ENCODE data around the gene ADGRL3.
"Not testable (repeated sequence)": the region's sequence is repeated elsewhere in the genome, so short reads cannot be mapped to it uniquely, and the experiment has no call there.

Gene ADGRL3

DNA sequence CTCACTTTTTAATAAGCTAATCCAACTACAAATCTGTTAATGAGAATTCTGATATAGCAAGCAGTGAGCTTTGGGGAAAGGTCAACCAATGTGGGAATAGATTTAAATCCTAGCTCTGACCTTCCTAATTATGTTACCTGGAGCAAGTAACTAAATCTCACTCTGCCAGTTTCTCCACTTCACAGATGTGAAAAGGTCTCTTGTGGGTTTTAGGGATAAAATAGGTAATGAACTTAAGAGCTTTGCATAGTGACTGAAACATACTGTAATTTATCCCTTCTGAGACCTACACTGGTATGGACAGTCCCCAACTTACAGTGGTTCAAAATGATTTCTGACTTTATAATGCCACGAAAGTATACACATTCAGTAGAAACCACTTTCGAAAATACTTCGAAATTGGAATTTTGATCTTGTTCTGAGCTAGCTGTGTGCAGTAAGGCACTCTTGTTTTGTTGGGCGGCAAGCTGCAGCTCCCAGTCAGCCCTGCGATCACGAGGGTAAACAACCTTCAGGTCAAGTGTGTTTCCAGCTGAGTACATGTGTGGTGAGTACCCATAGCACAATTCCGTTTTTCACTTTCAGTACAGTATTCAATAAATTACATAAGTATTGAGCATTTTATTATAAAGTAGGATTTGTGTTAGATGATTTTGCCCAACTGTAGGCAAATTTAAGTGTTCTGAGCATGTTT is 93.7 kb downstream of the ADGRL3 start:
- DNase-seq: no peak

DNA sequence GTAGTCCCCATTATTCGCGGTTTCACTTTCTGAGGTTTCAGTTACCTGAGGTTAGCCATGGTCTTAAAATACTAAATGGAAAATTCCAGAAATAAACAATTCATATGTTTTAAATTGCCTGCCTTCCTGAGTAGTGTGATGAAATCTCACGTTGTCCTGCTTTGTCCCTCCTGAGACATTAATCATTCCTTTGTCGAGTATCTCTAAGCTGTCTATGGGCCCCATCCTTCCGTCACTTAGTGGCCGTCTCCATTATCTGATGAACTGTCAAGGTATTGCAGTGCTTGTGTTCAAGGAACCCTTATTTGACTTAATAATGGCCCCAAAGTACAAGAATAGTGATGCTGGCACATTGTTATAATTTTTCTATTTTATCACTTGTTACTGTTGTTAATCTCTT is 94.8 kb downstream of the ADGRL3 start:
- DNase-seq: no peak

DNA sequence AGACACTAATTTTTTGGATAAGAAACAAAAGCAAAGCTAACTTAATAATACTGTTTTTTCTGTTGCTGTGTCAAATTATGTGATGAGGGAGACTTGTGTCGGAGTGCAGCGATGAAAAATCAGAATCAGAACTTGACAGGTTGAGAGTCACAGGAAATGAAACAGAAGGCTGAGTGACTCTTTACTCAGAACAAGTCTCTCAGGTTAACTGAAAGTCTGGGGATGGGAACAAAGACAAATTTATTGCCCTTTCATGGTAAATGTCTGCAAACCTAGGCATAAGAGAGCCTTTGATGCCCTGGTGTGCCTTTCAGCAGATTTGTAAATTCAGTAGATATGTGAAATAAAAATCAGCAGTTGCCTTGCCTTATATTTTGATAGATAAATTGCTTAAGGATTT is 96.0 kb downstream of the ADGRL3 start:
- no peak for DNase-seq

DNA sequence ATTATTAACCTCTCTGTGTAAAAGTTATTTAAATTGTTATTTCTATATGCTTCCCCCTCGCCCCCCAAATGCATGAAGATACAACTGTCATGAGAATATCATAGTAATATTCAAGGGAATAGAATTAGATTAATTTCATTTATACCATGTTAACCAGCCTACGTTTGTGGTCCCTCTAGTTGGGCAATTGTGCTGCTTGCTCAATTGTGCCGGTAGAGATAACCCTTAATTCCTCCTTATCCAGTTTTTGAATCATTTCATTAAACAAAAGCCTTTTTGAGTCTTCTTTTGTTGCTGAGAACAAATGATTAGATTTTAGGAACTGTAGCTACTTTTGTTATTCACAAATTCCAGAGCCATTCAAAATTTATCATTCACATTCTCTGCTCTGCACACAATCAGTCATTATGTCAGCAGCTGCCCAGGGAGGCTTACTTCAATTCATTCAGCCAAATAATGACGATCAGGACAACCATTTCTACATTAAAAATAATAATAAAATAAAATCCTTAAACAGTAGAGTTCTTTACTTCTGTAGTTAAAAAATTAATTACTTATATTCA is 98.1 kb downstream of the ADGRL3 start:
- no peak for DNase-seq

DNA sequence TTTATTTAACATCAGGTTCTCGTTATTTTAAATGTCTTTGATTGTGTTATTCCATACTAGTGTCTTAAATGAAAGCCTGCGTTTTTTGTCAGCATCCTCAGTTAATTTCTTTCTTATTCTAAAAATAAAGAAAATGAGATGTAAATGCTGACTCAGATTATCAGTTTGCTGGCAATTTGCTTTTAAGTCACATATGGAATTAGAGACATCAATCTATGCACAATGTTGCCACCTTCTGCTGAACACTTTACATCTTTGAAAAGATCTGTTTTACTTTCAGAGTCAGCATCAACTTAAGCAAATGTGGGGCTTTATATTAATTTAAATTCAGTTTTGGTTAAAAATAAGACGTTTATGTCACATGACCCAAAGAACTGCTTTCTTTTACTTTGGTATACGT is 99.2 kb downstream of the ADGRL3 start:
- DNase-seq: no peak

DNA sequence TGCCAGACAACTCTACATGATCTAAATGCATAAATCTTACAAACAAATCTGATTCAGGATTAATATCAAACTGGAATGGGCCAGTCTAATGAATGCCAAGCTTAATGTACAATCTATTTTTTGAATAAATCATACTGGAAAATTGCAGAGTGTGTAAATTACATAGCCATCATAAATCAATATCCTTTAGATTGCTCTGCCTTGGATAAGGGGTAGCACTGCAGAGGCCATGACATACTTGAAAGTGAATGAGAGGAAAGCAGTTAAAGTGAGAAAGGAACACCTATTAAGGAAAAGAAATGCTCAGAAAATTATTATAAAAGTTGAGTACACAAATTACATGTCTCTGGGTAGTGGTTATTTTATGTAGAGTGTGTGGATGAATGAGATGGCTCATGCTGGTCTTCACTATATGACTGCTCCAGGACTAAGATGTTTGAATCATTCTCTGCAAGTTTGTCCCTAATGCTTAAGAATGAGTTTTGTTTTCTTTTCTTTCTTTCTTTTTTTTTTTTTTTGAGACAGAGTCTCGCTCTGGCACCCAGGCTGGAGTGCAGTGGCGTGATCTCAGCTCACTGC is 100.2 kb downstream of the ADGRL3 start:
- no peak for DNase-seq

DNA sequence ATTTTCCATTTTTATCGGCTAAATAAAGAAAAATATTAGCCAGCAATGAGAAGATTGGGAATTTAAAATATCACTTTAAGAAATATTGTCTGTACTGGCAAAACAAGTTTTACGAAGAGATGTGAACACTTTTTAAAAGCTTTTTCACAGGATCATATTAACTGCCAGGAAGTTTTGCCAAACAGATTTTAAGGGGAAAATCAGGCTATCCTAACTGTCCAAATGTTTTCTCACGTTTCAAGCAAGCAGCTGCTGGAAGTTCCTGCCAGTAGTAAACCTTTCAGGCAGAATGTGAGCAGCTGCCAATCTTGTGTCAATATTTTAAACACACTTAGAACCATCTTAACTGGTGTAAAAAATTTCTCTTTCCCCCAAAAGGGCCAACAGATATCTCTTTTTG is 101.1 kb downstream of the ADGRL3 start:
- DNase-seq: no peak

DNA sequence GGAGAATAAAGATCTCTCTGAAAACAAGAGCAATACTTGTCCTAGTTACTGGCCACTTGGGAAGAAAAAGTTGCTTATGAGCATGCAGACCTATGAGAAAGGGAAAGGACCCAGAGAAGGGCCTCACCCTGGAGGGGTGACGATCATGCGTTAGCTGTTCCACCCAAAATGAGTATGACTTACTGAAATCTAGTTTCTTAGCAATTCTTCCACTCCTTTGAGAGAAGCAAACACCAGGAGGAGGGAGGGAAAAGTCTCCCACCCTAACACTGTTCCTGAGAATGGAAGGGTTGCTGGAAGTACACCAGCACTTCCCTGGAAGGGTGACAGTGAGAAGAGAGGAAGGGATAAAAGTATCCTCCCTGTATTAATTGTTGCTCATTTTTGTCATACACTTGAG is 107.9 kb downstream of the ADGRL3 start:
- DNase-seq: no peak

DNA sequence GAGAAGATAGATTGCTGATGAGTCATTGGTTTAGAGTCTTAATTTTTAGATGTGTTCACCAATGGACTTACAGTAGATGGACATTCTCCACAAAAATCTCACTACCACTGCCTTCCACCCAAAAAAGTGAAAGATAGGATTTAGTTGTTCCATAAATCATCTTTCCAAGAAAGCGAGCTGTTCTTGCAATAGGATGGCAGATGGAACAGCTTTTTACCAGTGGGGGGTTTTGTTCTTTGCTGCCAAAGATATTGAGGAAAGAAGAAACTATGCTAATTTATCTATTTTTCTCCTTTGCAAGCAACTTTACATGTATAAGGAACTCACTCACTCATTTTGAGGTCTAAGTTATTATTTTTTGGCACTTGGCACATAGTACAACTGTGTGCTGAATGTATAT is 109.5 kb downstream of the ADGRL3 start:
- no peak for DNase-seq

DNA sequence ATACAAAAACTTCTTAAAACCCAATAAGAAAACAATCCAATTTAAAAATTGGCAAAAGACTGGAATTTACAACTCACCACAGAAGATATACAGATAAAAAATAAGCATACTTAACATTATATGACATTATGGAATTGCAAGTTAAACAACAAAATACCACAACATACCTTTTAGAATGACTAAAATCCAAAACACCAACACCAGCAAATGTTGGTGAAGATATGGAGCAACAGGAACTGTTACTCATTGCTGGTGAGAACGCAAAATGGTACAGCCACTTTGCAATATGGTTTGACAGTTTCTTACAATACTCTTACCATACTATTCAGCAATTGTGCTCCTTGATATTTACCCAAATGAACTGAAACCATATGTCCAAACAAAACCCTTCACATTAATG is 112.4 kb downstream of the ADGRL3 start:
- DNase-seq: no peak

DNA sequence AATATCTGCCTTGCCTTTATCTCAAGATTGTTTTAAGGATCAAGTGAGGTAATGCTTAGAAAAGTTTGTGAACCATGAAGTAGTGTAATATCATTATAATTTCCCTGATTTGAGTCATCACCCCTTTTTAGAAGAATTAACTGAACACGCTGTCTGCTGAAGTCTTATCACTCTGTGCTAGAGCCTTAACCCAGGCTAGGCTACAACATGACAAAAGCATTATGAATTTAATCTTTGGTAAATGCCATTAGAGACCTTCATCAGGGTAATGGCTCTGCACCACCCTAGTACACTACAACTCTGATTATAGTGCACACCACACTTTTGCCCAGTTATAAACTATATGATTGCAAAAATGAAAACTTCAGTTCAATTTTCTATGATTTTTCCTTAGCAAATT is 118.3 kb downstream of the ADGRL3 start:
- no peak for DNase-seq

DNA sequence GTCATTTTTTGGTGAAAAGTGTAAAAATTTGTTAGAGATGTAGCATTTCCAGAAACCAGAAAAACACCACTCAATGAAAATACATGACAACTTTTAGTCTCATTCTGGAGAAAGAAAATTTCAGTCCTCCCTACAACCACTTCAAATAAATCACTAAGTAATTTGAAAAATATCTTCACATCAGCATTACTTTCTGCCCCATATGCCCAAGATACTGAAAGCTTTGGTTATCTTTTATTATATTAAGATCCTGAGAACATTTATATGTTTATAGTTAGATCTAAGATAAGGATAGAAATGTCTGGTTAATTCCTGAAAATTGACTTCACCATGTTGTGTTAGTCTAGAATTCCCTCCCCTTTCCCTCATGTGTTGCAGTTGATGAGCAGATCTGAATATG is 119.0 kb downstream of the ADGRL3 start:
- DNase-seq: no peak

DNA sequence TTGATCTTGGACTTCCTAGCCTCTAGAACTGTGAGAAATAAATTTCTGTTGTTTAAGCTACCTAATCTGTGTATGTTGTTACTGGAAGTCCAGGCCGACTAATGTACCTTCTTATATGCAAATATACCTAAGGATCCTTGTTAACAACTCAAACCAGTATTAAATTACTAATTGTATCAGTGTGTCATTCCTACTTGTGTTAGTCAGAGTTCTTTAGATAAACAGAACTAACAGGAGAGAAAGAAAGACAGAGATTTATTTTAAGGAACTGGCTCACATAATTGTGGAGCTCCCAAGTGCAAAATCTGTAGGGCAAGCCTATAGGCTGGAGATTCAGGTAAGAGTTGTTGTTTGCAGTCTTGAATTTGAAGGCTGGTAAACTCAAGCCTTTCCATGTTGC is 120.0 kb downstream of the ADGRL3 start:
- no peak for DNase-seq

DNA sequence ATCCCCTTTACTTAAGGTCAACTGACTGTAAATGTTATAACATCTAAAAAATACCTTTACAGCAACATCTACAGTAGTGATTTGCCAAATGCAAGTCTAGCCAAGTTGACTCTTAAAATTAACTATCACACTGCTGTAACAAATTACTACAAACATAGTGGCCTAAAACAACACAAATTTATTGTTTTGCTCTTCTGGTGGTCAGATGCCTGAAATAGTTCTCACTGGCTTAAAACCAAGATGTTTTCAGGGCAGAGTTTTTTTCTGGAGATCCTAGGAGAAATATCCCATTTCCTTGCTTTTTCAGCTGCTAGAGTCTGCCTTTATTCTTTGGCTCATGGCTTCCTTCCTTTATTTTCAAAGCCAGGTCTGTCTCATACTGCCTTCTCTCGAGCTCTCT is 120.5 kb downstream of the ADGRL3 start:
- no peak for DNase-seq

DNA sequence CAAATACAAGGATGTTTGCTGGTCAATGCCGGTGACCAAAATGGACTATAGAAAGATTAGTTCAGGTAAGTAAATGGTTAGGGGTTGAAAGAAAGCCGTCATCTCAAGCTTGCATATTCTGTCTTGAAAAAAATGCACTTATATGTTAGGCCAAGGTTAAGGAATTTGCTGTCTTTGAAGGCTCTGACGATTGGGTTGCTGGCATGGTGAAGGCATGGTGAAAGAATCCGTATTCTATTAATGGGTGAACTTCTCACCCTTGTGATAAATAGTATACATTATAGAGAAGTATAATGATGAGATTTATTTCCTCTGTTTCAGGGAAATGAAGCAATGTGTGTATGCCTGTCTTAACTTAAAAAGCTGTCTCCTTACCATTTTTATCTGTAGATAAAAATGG is 132.6 kb downstream of the ADGRL3 start:
- DNase-seq: no peak

DNA sequence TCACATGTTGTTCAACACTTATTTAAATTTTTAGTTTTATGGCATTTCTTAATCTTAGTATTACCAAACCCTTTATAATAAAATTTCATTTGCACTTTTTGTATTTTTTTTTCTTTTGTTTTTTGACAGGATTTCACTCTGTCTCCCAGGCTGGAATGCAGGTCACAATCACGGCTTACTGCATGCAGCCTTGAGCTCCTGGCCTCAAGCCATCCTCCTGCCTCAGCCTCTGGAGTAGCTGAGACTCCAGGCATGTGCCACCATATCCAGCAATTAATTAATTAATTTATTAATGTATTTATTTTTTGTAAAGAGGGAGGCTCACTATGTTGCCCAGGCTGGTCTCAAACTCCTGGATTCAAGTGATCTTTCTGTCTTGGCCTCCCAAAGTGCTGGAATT is 133.4 kb downstream of the ADGRL3 start:
- DNase-seq: no peak

DNA sequence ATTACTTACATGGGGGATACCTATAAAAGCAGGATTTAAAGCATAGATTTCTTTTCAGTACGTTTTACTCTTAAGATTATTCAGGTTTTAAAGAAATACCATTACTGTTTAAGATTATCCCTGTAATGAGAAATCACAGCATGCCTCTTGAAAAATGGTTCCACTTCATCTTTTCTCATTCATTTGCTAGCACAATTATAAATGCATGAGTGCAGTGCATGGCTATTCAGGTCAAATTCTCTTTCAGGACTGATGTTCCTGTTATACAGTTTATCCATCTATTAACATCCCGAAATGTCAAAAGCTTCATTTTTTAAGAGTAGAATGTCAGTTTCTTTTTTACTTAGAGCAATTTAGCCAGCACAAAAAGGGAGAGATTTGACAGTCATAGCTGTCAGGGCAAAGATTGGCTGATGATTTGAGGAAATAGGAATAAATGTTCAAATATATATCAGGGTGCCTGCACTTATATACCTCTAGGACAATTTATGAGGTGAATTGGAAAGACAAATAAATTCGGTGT is 135.2 kb downstream of the ADGRL3 start:
- DNase-seq: no peak

DNA sequence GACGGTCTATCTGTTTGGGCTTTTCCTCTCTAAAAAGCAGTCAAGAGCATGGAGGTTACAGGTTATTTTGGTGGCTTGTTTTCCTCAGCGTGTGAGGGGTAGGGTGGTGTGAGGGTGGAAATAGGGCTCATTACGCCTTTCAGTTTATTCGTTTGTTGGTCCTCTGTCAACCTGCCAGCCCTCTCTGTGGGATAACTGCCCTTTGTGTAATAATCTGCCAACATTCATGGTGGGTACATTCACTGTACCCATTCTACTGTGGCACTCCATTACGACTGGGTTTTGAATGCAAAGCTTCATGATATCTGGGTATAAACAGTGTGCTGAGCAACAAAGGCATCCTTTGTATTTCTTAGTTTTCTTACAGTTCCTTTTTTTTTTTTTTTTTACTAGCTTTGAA is 136.4 kb downstream of the ADGRL3 start:
- DNase-seq: no peak

DNA sequence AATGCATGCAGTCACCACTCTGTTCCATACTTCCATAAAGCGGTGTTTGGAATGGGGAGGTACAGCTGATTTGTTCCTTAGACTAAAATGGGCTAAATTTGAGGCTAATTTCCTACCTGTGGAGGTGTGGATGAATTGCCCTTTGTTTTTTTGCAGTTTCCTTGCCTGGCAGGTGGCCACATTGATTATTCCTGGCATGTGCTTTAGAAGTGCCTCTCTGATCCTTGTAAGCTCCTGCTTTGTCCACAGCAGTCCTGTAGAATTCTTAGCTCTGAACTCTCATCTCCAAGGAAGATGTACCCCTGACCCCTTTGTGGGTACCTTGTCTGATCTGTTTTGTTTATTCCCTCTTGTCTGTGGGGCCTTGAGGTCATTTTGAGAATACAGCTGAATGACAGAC is 136.8 kb downstream of the ADGRL3 start:
- DNase-seq: no peak

DNA sequence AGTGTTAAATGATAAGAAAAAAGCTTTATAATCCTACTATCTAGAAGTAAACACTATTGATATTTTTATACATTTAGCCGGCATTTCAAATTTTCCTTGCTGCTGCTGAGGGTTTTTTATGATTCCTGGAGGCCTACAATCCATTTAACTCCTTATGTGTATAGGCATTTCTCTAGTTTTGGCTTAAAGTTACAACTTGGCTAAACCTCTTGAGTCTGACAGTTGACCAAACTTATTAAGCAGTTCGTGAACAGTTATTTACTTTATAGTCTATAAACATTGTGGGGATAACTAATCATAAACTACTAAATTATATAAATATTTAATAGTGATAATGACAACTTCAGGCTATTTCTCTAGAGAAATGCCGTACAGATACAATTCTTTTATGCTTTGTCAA is 141.9 kb downstream of the ADGRL3 start:
- no peak for DNase-seq

DNA sequence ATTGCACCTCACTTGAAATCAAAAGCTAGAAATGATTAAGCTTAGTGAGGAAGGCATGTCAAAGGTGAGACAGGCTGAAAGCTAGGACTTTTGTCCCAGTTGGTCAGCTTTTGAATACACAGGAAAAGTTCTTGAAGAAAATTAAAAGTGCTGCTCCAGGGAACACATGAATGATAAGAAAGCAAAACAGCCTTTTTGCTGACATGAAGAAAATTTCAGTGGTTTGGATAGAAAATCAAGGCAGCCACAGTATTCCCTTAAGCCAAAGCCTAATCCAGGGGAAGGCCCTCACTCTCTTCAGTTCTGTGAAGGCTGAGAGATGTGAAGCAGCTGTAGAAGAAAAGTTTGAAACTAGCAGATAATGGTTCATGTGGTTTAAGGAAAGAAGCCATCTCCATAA is 150.8 kb downstream of the ADGRL3 start:
- DNase-seq: no peak

DNA sequence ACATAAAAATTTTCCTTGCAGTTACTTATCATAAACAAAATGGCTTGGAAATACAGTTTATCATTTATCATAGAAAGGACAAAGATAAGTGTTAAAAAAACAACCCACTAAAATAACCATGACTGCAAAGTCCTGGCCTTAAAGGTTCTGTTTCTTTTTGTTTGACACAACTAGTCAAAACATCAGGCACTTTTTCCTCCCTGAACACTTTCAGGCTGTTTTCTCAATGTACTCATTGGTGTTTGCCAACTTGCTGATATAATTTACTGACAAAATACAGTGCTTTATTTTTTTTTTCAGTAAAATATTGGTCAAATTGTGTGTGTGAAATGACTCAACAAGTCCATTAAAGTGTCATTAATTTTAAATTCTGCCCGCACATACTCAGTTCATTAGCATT is 156.6 kb downstream of the ADGRL3 start:
- DNase-seq: no peak

DNA sequence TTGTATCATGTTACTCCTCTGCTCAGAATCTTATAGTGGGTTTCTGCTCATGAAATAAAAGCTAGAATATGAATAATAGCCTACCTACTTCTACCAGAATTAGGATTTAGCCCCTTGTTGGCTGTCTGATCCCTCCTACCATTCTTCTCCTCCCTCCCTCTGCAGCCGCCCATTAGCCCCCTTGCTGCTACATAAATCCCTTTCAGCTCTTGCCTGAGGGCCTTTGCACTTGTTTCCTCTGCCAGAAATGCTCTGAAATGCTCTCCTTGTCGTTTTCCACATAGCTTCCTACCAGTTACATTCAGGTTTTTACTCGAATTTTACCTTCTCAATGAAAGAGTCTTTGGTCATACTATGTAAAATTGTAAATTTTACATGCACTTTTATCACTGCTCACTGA is 159.2 kb downstream of the ADGRL3 start:
- no peak for DNase-seq

DNA sequence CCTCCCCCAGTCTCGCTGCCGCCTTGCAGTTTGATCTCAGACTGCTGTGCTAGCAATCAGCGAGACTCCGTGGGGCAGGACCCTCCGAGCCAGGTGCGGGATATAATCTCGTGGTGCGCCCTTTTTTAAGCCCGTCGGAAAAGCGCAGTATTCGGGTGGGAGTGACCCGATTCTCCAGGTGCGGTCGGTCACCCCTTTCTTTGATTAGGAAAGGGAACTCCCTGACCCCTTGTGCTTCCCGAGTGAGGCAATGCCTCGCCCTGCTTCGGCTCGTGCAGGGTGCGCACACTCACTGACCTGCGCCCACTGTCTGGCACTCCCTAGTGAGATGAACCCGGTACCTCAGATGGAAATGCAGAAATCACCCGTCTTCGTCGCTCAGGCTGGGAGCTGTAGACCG is 172.7 kb downstream of the ADGRL3 start:
- DNase-seq: not testable (repeated sequence)
